GM19099 (cell line): Measurements from ENCODE around the gene UCN3.

Source experiments
- POLR2A ChIP-seq: IDR thresholded peaks from 3 replicates; pipeline ENCODE4 v1.6.1; 2011; ENCODE audit warnings: low read depth; ENCODE audit not compliant: insufficient read length; ENCODE audit errors: extremely low read depth

Gene UCN3

DNA sequence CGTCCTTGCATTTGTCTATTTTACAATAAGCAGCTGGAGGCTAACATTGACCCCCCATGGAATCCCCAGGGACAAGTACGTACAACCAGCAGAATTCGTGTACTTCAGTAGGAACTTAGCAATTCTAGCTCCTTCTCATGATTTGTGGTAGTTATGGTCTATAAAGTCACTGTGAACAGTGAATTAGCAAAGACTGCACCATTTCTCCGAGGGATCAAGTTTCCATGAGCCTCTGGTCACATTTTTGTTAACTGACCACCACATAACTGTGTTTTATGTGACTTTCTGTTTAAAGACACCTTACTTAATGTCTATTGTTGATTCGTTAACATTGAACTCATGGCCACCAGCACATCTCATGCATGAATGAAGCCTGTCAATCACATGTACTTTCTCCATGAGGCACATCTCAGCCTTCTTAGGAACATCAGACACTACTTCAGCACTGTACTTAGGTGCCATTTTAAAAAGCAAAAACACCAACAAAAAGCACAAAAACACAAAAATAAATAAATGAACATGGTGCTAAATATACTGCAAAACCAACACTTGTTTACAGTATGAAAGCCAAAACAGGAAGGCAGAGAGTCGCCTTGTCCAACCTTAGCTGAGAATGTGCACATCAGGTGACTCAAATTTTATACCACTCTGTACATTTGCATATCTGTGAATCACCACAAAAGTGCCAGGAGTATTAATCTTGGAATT, 9.0 kb upstream of the UCN3 start:
- no peak for TF ChIP-seq POLR2A

DNA sequence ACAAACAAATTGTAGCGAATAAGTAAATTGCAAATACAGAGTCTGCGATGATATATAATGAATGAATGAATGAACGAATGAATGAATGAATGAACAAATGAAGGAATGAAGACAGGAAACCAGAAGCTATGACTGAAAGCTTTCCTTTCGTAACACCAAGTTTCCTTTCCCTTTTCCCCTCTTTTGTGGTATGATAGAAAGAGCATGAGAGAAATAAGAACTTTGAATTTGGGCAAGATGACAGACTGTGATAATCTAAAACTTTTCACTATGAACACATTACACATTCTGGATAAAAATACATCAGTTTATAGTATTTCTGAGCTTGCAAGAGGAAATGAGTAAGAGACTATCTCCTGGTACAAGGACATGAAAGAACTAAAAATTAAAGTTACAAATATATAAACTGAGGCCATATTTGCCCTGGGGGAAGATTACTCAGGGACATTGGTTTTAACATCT, 8.4 kb upstream of the UCN3 start:
- no peak for TF ChIP-seq POLR2A

DNA sequence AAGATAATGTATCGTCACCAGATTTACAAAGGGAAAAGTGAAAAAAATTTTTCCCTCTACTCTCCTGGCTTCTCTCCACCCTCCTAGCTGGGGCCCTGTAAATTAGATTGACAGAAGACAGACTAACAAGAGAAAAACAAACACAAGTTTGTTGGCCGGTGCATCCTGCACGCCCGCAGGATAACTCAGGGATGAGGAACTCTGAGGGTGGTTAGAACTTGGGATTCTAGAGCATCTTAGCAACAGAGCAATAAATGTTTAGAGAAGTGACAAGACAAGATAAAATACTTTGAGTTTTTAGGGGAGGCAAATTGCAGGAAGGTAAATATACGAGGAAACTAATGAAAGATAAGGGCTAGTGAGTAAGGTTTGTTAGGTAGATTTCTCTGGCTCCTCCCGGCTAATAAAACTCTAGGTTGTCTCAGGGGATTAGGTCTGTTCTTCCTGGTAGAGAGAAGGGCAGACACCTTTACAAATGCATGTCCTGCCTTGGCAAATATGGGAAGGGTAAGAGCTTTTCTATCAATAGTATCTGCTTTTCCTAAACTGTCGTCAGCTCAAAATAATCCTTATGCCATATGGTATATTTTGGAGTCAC, 4.3 kb upstream of the UCN3 start:
- TF ChIP-seq POLR2A, result no peak

DNA sequence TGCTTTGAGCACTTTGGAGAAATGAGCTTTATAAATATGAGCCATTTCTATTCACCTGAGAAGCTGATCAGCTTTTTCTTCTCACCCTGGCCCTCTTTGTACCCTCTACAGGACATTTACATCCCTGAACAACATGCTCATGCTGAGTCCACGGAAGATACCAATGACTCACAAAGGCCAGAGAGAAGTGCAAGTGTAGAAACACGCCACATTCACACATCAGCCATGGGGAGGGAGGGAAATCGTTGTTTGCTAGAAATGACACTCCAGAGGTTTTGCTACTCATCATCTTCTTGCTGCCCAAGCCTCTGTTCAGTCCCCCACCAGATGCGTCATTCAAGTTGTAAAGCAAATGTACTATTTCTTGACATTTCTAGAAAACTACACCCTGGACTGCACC, 2.8 kb upstream of the UCN3 start:
- TF ChIP-seq POLR2A, result no peak

DNA sequence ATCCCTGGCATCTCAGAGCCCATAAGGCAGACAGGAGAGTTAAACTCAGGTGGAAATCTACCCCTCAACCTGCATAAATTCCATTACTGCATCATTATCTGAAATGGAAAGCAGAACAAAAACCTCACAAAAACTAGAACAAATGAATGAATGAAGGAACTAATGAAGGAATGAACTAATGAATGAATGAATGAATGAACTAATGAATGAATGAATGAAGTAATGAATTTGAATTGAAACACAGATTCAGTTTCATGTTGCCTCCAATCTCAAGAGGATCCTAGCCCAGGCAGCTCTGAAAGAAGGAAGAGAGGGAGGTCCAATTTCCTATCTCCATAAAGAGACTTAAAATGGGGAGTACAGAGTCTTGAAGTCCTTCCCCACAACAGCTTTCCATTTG, 1.9 kb upstream of the UCN3 start:
- TF ChIP-seq POLR2A, result no peak

DNA sequence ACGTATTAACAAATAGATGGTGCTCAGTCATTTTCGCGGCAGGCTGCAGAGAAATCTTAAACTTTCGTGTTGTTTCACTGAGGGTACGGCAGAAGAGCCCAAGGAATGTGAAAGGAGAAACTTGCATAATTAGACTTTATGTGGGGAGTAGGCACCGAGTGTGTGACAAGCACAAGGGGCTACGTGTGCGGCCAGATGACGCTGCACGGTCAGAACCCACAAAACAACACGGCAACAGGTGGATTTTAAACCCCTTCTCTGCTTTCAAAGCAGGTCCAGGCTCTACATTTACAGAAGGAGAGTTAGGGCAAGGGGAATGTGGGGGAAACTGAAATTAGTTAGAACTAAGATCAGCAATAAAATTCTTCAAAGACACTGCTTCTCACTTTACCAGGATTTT, 392 bp upstream of the UCN3 start:
- no peak for TF ChIP-seq POLR2A

DNA sequence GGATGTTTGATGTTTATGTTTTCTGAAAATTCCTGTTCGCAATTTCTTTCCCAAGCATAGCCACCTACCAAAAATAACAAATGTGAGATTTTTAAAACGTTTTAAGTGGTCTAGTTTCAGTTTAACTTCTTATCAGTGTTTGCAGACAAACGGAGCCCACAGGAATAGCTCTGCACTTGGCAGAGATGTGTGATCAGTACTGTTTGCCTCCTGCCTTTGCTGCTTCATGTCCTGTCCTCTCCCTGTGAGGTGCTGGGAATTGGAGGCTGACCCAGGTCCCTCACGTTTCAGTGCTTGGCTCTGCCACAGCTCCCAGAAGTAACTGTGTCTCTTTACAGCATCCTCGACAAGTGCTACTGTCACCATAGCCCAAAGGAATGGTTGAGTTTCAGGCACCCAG, 1.2 kb downstream of the UCN3 start:
- no peak for TF ChIP-seq POLR2A

DNA sequence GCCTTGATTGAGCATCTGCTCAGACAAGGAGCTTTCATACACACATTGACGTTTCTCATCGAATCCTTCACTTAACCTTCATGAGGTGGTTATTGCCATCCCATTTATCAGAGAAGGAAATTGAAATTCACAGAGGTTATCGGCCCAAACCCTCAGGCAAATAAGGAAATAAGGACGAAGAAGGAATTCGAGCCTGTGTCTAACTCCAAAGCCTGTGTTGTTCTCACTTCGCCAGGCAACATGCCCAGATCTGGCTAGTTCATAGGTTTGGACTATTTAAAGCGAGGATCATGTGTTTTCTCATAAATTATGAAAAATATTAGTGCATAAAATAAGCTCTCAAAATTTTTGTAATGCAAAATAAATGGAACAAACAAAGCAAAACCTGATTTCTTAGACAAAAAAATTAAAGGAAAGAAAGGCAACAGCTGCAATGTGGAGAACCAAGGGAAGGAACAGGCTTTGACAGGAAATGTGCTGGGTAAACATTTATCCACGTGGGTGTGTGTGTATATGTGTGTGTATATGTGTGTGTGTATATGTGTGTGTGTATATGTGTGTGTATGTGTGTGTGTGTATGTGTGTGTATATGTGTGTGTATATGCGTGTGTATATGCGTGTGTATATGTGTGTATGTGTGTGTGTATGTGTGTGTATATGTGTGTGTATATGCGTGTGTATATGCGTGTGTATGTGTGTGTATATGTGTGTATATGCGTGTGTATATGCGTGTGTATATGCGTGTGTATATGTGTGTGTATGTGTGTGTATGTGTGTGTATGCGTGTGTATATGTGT, 4.8 kb downstream of the UCN3 start:
- no peak for TF ChIP-seq POLR2A

DNA sequence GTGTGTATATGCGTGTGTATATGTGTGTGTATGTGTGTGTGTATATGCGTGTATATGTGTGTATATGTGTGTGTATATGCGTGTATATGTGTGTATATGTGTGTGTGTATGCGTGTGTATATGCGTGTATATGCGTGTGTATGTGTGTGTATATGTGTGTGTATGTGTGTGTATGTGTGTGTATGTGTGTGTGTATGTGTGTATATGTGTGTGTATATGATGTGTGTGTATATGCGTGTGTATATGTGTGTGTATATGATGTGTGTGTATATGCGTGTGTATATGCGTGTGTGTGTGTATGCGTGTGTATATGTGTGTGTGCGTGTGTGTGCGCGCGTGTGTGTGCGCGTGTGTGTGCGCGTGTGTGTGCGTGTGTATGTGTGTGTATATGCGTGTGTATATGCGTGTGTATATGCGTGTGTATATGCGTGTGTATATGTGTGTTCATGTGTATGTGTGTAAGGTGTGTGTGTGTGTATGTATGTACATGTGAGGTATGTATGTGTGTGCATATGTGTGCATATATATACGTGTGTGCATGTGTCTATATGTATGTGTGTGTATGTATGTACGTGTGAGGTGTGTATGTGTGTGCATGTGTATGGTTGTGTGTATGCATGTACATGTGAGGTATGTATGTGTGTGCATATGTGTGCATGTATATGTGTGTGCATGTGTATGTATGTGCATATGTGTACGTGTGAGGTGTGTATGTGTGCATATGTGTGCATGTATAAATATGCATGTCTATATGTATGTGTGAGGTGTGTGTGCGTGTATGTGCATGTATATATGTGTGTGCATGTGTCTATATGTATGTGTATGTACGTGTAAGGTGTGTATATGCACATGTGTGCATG, 6.0 kb downstream of the UCN3 start:
- no peak for TF ChIP-seq POLR2A

DNA sequence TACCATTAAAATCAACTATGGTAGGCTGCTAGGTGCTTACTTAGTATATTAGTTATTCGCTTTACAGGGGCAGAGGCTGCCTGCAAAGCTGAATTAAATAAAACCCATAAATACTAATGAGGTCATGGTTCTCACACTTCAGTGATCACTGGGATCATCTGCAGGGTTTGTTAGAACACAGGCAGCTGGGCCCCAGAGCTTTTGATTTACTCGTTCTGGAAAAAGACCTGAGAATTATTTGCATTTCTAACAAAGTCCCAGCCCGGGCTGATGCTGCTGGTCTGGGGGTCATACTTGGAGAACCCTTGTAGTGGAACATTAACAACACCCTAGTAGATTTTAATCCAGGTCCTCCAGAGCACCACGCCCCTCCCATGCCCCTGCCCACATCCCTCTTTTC, 8.5 kb downstream of the UCN3 start:
- no peak for TF ChIP-seq POLR2A

DNA sequence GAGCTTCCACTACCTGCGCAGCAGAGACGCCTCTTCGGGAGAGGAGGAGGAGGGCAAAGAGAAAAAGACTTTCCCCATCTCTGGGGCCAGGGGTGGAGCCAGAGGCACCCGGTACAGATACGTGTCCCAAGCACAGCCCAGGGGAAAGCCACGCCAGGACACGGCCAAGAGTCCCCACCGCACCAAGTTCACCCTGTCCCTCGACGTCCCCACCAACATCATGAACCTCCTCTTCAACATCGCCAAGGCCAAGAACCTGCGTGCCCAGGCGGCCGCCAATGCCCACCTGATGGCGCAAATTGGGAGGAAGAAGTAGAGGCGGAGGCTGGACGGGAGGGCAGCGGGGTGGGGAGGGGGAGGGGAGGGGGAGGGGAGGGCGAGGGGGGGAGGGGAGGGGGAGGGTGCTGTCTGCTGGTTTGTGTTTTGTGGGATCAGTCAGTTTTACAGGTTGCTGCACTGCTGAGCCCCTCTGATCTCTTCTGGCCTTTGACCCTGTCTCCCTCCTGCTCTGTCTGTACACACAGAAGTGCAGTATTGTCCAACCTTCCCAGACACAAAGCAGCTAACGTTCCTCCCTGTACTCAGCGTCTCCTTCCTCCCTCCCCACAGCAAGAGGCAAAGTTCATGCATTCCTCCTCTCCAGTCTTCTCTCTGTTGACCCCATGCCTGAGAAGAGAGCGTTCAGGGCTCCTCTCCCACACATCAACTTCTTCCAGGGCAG, 9.3 kb downstream of the UCN3 start:
- no peak for TF ChIP-seq POLR2A

DNA sequence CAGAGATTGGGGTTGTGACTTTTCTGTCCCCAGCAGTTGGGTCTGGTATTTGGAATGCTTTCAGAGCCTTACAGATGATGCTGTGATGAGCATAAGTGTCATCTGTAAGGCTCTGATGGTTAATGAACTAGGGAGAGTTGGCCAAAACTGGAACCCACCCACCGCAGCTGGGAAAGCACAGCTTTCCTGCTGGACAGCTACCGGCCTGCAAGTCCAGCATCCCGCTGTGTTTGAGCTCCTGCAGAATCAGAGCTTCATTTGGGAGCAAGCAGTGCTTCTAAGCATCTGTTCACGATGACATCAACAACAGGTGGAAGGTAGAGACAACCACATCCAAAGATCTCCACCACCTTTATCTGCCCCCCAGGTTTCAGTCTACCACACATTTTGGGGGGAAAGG, 11.7 kb downstream of the UCN3 start:
- TF ChIP-seq POLR2A, result no peak

DNA sequence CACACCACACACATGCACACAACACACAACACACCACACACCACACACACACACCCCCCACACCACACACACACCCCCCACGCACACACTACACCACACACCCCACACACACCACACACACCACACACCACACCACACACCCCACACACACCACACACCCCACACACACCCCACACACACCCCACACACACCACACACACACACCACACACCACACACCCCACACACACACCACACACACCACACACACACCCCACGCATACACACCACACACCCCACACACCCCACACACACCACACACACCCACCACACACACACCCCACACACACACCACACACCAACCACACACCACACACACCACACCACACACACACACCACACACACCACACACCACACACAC, 16.4 kb downstream of the UCN3 start:
- TF ChIP-seq POLR2A, result no peak

DNA sequence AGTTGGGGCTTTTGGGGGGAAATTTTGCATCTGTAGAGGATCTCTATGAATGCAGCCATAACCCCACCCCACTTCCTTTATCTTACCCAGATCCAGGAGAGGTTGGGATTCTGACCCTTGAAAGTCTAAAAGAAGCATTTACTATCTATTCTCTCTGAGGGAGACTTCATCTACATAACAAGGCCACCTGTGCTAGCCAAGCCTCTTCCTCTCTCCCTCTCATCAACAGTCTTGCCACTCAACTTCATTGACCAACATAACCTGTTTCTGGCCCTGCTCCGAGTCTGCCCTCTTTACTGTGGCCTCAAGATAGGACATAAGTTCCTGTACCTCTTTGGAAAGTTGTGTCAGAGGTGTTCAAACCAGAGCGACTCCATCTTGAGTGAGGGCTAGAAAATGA, 20.5 kb downstream of the UCN3 start:
- TF ChIP-seq POLR2A, result no peak
